Esophagus squamous epithelium (tissue), 5 donors: Measurements from ENCODE around the gene RAET1E. TPM values are rescaled to one million over a fixed set of nuclear protein-coding genes. Genes with fewer than 3 reads are reported as not detected.

ENCODE experiments used
- DNase-seq: peaks from one replicate; lab custom pipeline; 2025; lab: John Stamatoyannopoulos, UW
- H3K27ac ChIP-seq, 4 donors: fragments of 200-600 bp; sonication (generic); one replicate each; pipeline ENCODE4 v1.5.1; 2016 to 2019; ENCODE audit warnings: mild to moderate bottlenecking in 1 of 4
- H3K27me3 ChIP-seq, 4 donors: fragments of 200-600 bp; sonication (generic); 1 replicate in 3 of 4; 2 replicates in 1 of 4; pipeline versions ENCODE4 v1.5.1 to v1.6.0; 2017 to 2021; ENCODE audit warnings: antibody characterized with exemption in 1 of 4
- H3K36me3 ChIP-seq, 3 donors: fragments of 200-600 bp; sonication (generic); one replicate each; pipeline ENCODE4 v1.5.1; 2016 to 2019
- H3K4me1 ChIP-seq, 3 donors: fragments of 200-600 bp; sonication (generic); one replicate each; pipeline ENCODE4 v1.5.1; 2017 to 2019
- H3K4me3 ChIP-seq, 4 donors: fragments of 200-600 bp; sonication (generic); 1 replicate in 3 of 4; 2 replicates in 1 of 4; pipeline ENCODE4 v1.5.1; 2016 to 2019; ENCODE audit warnings: mild to moderate bottlenecking in 2 of 4, moderate library complexity in 1 of 4
- H3K9me3 ChIP-seq, 3 donors: fragments of 200-600 bp; sonication (generic); one replicate each; pipeline ENCODE4 v1.5.1; 2016 to 2019
- CTCF ChIP-seq, 6 experiments: fragments of 450-650 bp in 4 of 6; fragments of 200-600 bp in 2 of 6; sonication (generic) in 2 of 6; IDR thresholded peaks; one replicate each; pipeline ENCODE4 v1.5.1; 2016 to 2019; ENCODE audit warnings: antibody characterized with exemption in 6 of 6, mild to moderate bottlenecking in 4 of 6, moderate library complexity in 4 of 6
- POLR2A ChIP-seq, 4 donors: fragments of 450-650 bp; IDR thresholded peaks; one replicate each; pipeline ENCODE4 v1.6.1; 2017; ENCODE audit warnings: antibody characterized with exemption in 4 of 4, mild to moderate bottlenecking in 4 of 4, moderate library complexity in 3 of 4
- WGBS, 2 donors: methylation state at CpG; one replicate each; pipeline ENCODE4 v1.1.5; 2018; 5-methylcytosine and 5-hydroxymethylcytosine counted together
- intact Hi-C: fragments of 100-400 bp; cut with DNase I; formaldehyde crosslinking; loops from one replicate; pipeline ENCODE4 v1.15.0; 2022
- total RNA-seq, 4 donors: library from RNA; depleted of rRNA; stranded (reverse); fragments of >200 nt; gene quantifications; one replicate each; pipeline ENCODE4 v1.1.0, GENCODE V29; 2016
- donor health status: DM: yes; HTN: yes; CAD: no.

Gene RAET1E
- total RNA-seq, 4 donors from 2014 or later = 50.1 to 90.1 (median 67.9) TPM

DNA sequence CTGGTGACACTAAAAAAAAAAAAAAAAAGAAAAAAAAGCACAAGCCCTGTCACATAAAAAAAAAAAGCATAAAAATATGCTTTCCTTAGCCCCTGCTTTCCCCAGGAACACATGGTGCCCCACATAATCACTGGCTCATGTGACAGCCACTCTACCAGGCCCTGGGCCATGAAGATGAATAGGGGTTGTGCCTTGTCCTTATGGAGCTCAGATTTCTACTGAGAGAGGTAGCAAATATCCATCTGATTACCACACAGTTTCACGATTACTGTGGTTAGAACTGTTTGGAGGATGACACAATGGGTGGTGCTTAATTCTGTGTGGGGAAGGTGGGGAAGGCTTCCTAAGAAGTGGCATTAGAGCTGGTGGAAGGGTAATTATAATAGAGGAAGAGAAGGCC is 9.3 kb downstream of the RAET1E start:
- 22 to 25% methylated on average over 1 of the region's 1 CpG for WGBS, 2 donors
- Histone ChIP-seq H3K9me3 (no peaks in the 10 kb centered on the region), H3K27me3 (no peaks in the 10 kb centered on the region), H3K4me3 (no peak overlapping the region), H3K27ac (peak overlapping the region; percentile 28 to 81 (median 78)), H3K36me3 (peaks cover 0 to 14% (median 0%) of the 10 kb centered on the region in 3 donors), H3K4me1 (peaks cover 15 to 63% (median 23%) of the 10 kb centered on the region in 3 donors)
- intact Hi-C loops = no loop called here
- TF ChIP-seq CTCF (IDR thresholded peaks at IDR 0.05) (no peak), POLR2A (IDR thresholded peaks at IDR 0.05) (no peak)
- DNase-seq = no peak

GRCh38 chr6:149888093-149888492 is 9.8 kb downstream of the RAET1E start:
- no peaks in the 10 kb centered on the region for H3K9me3 ChIP-seq
- H3K27me3 ChIP-seq = no peaks in the 10 kb centered on the region
- peaks cover 0 to 14% (median 0%) of the 10 kb centered on the region in 3 donors for H3K36me3 ChIP-seq
- peaks cover 15 to 63% (median 23%) of the 10 kb centered on the region in 3 donors for H3K4me1 ChIP-seq
- H3K27ac ChIP-seq = peak overlapping the region; percentile 70 to 81 (median 78)
- H3K4me3 ChIP-seq = no peak overlapping the region
- DNase-seq = no peak
- WGBS, 2 donors = 52 to 61% methylated on average over 8 of the region's 9 CpGs
- intact Hi-C loops = no loop called here
- TF ChIP-seq CTCF (IDR thresholded peaks at IDR 0.05) = no peak
- TF ChIP-seq POLR2A (IDR thresholded peaks at IDR 0.05) = no peak

DNA sequence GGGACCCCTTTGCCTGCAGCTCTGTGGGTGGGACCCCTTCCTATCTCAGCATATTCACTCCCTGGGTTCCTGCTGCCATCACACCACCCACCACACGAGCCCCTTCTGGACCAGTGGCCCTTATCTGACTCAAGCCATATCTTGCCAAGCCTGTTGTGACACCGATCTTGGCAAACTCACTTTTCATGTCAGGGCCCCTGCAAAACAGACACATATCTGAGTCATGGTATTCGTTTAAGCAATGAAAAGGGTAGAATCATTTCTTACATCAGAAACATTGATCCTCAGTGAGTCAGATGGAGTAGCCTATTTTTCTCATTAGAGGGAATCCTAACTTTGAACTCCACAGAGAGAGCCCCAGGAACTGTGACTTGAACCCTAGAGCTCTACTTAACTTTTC is 10.6 kb downstream of the RAET1E start:
- intact Hi-C loops = no loop called here
- no peak for DNase-seq
- Histone ChIP-seq H3K9me3 (no peaks in the 10 kb centered on the region), H3K36me3 (peaks cover 0 to 14% (median 0%) of the 10 kb centered on the region in 3 donors), H3K27ac (peak overlapping the region; percentile 70 to 81 (median 78)), H3K4me3 (no peak overlapping the region), H3K27me3 (no peaks in the 10 kb centered on the region), H3K4me1 (peaks cover 15 to 63% (median 23%) of the 10 kb centered on the region in 3 donors)
- WGBS, 2 donors = 40 to 68% methylated on average over 3 of the region's 3 CpGs
- TF ChIP-seq POLR2A (IDR thresholded peaks at IDR 0.05) = no peak
- no peak for TF ChIP-seq CTCF (IDR thresholded peaks at IDR 0.05)

DNA sequence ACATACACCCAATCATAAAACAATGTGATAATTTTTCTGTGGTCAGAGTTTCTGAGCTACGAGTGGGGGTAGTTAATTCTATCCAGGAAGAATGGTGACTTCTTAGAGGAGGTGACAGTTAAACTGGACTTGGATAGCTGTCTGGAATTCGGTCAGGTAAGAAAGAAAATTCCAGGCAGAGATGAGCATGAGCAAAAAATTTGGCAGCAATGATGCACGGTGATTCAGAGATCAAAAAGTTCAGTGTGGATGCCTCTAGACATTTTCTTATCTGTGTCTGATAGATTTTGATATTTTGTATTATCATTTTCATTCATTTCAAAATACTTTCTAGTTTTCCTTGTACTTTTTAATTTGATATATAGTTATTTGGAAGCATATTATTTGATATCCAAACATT is 12.0 kb downstream of the RAET1E start:
- intact Hi-C loops = no loop called here
- Histone ChIP-seq H3K27ac (no peak overlapping the region), H3K36me3 (peaks cover 0 to 14% (median 0%) of the 10 kb centered on the region in 3 donors), H3K9me3 (no peaks in the 10 kb centered on the region), H3K27me3 (no peaks in the 10 kb centered on the region), H3K4me3 (no peak overlapping the region), H3K4me1 (peaks cover 12 to 56% (median 23%) of the 10 kb centered on the region in 3 donors)
- TF ChIP-seq POLR2A (IDR thresholded peaks at IDR 0.05) = no peak
- TF ChIP-seq CTCF (IDR thresholded peaks at IDR 0.05) = no peak
- DNase-seq = no peak
- 74 to 86% methylated on average over 3 of the region's 3 CpGs for WGBS, 2 donors

- intact Hi-C loops = no loop called here
- 56 to 64% methylated on average over 5 to 7 of the region's 7 CpGs for WGBS, 2 donors
- Histone ChIP-seq H3K4me1 (peaks cover 11 to 43% (median 16%) of the 10 kb centered on the region in 3 donors), H3K4me3 (no peak overlapping the region), H3K27me3 (no peaks in the 10 kb centered on the region), H3K27ac (no peak overlapping the region), H3K9me3 (no peaks in the 10 kb centered on the region), H3K36me3 (peaks cover 0 to 8% (median 0%) of the 10 kb centered on the region in 3 donors)
- no peak for DNase-seq
- peak in 1 of 6 experiments; percentile 2 for TF ChIP-seq CTCF (IDR thresholded peaks at IDR 0.05)
- TF ChIP-seq POLR2A (IDR thresholded peaks at IDR 0.05) = no peak
Observed at GRCh38 chr6:149884617-149885016, 13.3 kb downstream of the RAET1E start.
